Measurements from ENCODE around the gene PRRC2B.
"Not testable (repeated sequence)": the region's sequence is repeated elsewhere in the genome, so short reads cannot be mapped to it uniquely, and the experiment has no call there.

The PRRC2B gene

GRCh38 chr9:131438190-131438589, 44.3 kb downstream of the PRRC2B start:
- no peak for DNase-seq

GRCh38 chr9:131439224-131439623, 45.3 kb downstream of the PRRC2B start:
- no peak for DNase-seq

DNA sequence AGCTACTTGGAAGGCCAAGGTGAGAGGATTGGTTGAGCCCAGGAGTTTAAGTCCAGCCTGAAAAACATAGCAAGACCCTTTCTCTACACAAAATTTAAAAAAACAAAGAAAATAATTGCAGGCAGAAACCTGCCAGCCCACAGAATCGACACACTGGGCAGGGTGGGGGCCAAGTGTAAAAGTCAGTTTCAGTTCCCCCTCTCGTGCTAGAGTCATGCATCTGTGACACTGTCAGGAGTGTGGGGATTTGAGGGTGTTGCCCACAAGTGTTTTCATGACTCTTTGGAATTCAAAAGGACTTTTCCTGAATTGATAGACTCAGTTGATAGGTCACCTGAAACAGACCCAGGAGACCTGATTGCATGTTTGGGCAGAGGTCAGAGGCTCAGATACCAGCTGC, 47.6 kb downstream of the PRRC2B start:
- no peak for DNase-seq

DNA sequence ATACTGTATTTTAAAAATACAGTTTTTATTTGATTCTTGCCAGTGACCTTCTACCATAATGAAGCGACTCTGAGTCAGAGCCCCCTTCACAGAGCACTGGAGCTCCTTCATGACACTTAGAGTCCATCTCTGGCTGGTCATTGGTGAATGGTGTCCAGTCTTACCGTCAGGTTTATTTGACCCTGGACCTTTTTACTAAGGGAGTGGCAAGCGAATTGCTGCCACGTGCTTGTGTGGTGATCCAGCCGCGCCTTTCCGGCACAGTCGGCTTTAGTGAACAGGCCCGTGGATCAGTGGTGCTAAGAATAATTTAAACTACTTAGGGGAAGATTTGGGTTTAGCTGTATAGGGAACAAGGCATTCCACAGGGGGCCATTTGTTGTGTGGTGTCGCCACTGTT, 48.5 kb downstream of the PRRC2B start:
- no peak for DNase-seq

DNA sequence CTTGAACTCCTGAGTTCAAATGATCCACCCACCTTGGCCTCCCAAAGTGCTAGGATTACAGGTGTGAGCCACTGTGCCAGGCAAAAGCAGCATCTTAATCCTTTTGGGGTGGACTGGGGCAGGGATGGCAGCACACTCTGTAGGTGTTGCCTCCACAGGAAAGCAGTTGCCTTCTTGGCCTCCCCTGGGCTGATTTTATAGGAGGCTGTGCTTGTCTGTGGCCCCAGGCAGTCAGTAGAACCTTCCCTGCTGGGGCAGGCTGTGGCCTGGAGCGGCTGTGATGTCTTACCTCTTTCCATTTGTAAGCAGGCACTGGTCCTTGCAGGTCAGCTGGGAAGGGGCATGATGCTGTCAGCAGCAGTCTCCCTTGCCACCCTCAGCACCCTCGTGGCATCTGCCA, 49.8 kb downstream of the PRRC2B start:
- DNase-seq = no peak

DNA sequence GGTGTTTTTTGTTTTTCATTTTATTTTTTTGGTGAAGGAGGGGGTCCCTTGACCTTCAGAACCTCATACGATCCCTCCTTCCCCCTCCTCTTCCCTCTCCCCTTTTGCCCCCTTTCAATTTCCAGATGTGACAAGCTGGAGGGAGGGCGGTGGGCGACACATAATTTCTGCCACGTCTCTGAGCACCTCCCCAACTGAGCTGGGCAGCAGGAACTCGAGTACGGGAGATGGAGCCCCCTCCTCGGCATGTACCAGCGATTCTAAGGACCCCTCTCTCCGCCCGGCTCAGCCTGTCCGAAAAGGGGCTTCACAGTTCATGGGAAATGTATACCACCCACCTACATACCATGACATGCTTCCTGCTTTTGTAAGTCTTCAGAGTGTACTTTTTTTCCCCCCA, 52.4 kb downstream of the PRRC2B start:
- DNase-seq = no peak

GRCh38 chr9:131447148-131447547, 53.3 kb downstream of the PRRC2B start:
- DNase-seq = no peak

- DNase-seq = no peak
Observed at GRCh38 chr9:131447600-131447999, 53.7 kb downstream of the PRRC2B start.

- no peak for DNase-seq
Observed at GRCh38 chr9:131448818-131449217, 54.9 kb downstream of the PRRC2B start.

- DNase-seq = no peak
Observed at GRCh38 chr9:131449276-131449675, 55.4 kb downstream of the PRRC2B start.

DNA sequence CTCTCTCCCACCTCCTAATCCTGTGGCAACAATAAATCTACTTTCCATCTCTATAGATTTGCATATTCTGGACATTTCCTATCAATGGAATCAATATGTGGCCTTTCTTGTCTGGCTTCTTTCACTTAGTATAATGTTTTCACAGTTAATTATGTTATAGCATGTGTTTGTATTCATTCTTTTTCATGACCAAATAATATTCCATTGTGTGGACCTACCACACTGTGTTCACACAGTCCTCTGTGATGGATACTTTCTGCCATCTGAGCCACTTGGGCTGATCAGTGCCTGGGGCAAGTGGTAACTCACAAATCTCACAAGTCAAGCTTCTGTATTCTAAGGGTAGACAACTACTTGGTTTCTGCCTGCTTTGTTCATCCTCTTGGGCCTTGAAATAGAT, 60.1 kb downstream of the PRRC2B start:
- no peak for DNase-seq

GRCh38 chr9:131455655-131456054, 61.8 kb downstream of the PRRC2B start:
- DNase-seq = not testable (repeated sequence)

- no peak for DNase-seq
Observed at GRCh38 chr9:131457746-131458145, 63.9 kb downstream of the PRRC2B start.

GRCh38 chr9:131459056-131459455, 65.2 kb downstream of the PRRC2B start:
- no peak for DNase-seq

DNA sequence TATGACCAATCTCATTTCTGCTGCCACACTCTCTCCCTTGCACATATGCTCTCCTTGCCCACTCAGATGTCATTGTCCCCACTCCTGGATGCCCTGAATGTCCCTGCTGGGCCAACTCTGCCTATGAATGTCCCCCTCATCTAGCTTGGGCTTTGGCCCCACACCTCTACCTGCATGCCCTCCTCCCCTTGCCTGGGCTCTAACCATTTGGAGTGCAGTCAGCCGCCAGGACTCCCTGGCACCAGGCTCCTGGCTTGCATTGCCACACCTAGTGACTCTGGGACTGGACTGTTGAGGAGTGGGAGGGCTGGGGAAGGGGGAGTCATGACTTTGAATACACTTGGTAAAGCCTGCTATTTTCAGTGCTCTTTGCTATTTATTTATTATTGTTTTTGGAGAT, 67.3 kb downstream of the PRRC2B start:
- DNase-seq = no peak

GRCh38 chr9:131464354-131465000, 70.6 kb downstream of the PRRC2B start:
- DNase-seq = no peak

DNA sequence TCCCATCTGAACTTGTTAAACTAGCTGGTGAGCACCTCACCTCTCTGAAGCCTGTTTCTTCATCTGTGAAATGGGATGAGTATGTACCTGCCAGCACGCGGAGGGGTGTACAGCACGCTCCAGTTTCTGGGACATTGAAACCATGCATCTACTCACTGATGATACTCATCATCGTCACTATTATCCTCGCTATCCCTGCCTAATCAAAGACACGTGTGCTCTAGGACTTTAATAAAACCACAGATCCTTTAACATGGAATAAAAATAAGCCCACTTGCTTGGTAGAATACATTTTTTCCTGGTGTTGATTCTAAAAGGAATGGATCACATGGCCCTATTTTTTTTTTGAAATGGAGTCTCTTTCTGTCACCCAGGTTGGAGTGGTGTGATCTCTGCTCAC, 71.5 kb downstream of the PRRC2B start:
- no peak for DNase-seq

GRCh38 chr9:131467214-131467935, 73.5 kb downstream of the PRRC2B start:
- no peak for DNase-seq

GRCh38 chr9:131468031-131468430, 74.1 kb downstream of the PRRC2B start:
- DNase-seq = no peak

DNA sequence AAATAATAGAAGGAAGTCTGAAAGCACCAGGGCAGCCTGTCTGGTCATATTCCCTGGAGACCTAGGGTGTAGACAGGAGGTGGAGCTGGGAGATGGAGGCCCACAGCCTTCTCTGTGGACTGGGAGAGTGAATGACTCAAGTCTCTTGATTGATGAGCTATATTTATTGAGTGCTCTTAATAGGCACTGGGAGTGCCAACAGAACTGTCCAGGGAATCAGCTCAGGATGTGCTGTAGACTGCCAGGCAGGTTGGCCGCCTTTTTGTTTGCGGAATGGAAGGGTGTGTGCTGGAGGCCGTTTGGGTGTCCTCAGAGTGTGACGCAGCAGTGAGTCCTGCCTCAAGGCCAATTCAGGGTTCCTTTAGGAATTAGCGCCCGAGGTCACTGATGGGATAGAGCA, 75.5 kb downstream of the PRRC2B start:
- DNase-seq = no peak

GRCh38 chr9:131469951-131470350, 76.1 kb downstream of the PRRC2B start:
- DNase-seq = no peak

- no peak for DNase-seq
Observed at GRCh38 chr9:131470581-131470991, 76.7 kb downstream of the PRRC2B start.

GRCh38 chr9:131472085-131472484, 78.2 kb downstream of the PRRC2B start:
- not testable (repeated sequence) for DNase-seq

DNA sequence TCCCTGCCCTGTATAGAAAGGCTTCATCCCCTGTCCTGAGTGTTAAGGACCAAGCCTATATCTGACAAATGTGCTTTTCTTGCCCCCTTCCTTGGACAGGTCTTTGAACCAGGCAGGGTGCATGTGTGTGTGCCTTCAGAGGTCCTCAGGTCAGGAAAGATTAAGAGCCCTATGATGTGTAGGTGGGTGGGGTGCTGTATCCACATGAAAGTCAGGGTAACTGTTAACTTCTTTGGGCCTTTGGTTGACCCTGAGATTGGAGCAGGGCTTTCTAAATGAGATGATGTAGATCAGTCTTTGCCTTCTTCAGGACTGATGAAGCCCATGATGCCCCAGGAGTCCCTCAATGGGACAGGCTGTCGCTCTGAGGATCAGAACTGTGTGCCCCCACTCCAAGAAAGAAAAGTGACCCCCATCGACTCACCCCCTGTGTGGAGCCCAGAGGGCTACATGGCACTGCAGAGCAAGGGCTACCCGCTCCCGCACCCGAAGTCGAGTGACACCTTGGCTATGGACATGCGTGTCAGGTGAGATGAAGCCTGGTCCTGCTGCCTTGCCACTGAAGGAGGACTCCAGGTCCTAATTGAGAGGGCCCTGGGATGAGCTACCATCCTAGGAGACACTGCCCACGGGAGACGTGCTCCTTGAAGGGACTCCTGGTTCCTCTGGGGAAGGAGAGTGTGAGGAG, 79.5 kb downstream of the PRRC2B start:
- DNase-seq = no peak
